Epithelial cell of prostate (primary cell): ENCODE results near the gene MBTPS1.
"Not testable (repeated sequence)": the region's sequence is repeated elsewhere in the genome, so short reads cannot be mapped to it uniquely, and the experiment has no call there.

Experiments
- DNase-seq: peaks from one replicate; pipeline ENCODE4 v3.0.0-alpha.2; 2011; ENCODE audit warnings: low read depth, low spot score
- H3K27ac ChIP-seq: fragments of 450-650 bp; 2 replicates; pipeline ENCODE4 v1.5.1; 2017; ENCODE audit warnings: mild to moderate bottlenecking

The MBTPS1 gene

DNA sequence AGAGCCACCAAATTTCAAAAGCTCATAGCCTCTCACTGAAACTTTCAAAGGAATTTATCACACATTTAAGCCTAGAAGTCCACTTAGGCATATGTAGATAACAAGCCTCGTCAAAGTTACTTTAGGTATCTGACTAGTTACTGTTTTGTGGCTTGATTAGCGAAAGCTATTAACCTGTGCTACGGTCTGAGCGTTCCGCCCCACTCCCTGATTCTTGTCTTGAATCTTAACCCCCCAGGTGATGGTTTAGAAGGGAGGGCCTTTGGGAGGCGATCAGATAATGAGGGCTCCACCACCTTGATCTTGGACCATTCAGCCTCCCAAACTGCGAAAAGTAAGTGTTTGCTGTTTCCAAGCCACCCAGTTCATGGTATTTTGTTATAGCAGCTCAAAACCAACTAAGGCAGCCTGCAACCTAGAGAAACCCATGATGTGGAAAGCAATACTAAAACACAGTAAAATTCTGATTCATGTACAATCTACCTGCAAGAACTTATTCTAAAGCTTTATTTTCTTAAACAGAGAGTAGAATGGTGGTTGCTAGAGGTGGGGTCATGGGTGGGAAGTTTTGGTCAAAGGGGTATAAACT is 21.1 kb upstream of the MBTPS1 start:
- DNase-seq, result no peak
- no peak overlapping the region for H3K27ac ChIP-seq

DNA sequence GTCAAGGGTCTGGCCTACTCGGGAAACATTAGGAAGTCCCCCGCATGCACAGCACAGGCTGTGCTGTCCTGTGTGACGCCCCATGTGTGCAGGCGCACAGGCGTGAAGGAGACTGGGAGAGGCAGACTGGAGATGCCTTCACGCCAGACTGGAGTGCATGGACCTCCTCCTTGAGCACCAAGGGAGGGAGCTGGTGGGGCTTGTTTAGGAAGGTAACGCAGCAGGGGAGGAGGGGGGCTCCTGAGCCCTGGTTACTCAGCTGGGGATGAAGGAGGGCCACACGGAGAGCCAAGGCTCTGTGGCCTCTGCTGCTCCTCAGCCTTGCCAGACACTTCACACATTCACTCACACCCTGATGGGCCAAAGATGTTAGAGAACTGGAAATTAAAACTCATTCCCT is 20.5 kb upstream of the MBTPS1 start:
- DNase-seq, result no peak
- no peak overlapping the region for H3K27ac ChIP-seq

GRCh38 chr16:84136331-84137125 is 19.8 kb upstream of the MBTPS1 start:
- no peak for DNase-seq

DNA sequence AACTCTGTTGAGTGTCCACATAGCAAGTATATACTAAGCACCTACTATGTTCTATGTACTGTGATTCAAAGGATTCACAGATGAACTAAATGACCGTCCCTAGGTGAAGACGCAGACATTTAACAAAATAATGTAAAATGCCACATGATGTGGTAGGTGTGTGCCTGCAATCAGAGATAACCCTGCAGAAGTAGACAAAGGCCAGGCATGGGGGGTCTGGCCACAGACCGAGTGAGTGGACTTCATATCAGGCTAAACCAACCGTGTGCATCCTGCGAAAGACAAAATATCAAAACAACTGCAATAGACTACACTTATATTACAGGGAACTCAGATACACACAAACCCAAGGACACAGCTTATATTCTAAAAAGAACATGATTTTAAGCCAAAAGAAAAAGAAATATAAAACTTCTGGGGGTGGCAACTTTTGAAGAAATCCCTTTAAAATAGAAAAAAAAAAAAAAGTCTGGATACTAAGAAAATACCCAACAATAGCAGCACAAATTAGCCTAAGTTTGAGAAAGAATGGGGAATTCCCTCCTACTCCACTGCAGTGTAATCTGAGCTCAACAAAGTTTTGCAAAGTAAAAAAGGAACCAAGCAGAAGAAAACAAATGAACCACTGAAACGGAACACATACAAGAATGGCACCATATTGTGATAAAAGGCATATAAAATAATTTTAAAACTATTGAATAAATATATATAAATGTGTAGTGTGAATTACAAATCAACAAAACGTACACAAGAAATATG is 16.0 kb upstream of the MBTPS1 start:
- DNase-seq, result no peak
- H3K27ac ChIP-seq, result no peak overlapping the region

More at GRCh38 chr16:84136331-84137125, 19.8 kb upstream of the MBTPS1 start:
- no peak overlapping the region for H3K27ac ChIP-seq

- no peak for DNase-seq
- H3K27ac ChIP-seq, result no peak overlapping the region
Measured at GRCh38 chr16:84131117-84131516, 14.4 kb upstream of the MBTPS1 start.

DNA sequence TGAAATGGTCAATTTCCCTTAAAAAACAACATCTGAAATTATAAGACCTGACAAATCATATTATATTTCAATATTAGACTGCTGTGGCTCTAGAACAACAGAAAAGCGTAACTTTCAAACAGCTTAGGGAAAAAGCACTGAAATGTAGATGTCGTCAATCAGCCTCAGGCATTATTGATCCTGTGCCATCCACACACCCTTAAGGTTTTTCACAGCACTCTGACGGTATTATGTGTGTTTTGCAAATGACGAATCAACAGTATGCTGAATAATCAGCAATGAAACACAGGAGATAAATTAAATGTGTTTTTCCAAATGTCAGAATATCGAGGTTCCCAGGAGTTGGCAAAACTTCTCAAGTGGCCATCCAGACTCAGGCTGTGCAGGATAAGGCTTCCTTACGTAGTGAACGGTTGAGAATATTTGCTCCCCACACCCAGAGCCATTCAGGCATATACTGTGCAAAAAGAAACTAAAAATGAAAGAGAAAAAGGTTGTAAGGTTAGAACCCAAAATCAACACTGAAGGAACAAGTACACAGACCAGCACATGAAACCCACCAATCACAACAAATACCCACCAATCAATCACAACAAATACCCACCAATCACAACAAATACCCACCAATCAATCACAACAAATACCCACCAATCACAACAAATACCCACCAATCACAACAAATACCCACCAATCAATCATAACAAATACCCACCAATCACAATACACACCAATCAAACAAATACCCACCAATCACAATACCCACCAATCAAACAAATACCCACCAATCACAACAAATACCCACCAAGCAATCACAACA is 7.7 kb upstream of the MBTPS1 start:
- no peak overlapping the region for H3K27ac ChIP-seq

GRCh38 chr16:84121007-84121406 is 4.3 kb upstream of the MBTPS1 start:
- DNase-seq, result no peak
- H3K27ac ChIP-seq, result no peak overlapping the region

More for the DNA sequence above, 7.7 kb upstream of the MBTPS1 start:
- no peak for DNase-seq

GRCh38 chr16:84120023-84120422 is 3.3 kb upstream of the MBTPS1 start:
- H3K27ac ChIP-seq, result no peak overlapping the region
- no peak for DNase-seq

- no peak overlapping the region for H3K27ac ChIP-seq
- DNase-seq, result no peak
Measured at GRCh38 chr16:84119368-84119767, 2.6 kb upstream of the MBTPS1 start.

GRCh38 chr16:84118315-84118714 is 1.6 kb upstream of the MBTPS1 start:
- not testable (repeated sequence) for H3K27ac ChIP-seq

DNA sequence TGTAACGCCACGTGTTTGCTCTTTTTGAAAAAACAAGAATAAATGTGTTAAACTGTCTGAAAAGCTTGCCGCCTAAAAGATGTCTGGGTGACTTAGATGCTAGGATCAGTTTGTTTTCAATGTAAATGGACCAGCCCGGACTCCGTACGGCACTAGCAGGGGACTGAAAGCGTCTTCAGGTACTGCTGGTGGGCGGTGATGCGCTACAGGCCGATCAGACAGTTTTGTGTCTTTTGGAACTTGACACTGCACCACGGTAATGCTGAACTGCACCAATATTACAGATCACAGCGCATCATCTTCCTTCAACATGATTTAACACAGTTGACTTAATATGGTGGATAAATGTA is 727 bp upstream of the MBTPS1 start:
- peak overlapping the region; percentile 87 for H3K27ac ChIP-seq
- no peak for DNase-seq

More at GRCh38 chr16:84118315-84118714, 1.6 kb upstream of the MBTPS1 start:
- not testable (repeated sequence) for DNase-seq

DNA sequence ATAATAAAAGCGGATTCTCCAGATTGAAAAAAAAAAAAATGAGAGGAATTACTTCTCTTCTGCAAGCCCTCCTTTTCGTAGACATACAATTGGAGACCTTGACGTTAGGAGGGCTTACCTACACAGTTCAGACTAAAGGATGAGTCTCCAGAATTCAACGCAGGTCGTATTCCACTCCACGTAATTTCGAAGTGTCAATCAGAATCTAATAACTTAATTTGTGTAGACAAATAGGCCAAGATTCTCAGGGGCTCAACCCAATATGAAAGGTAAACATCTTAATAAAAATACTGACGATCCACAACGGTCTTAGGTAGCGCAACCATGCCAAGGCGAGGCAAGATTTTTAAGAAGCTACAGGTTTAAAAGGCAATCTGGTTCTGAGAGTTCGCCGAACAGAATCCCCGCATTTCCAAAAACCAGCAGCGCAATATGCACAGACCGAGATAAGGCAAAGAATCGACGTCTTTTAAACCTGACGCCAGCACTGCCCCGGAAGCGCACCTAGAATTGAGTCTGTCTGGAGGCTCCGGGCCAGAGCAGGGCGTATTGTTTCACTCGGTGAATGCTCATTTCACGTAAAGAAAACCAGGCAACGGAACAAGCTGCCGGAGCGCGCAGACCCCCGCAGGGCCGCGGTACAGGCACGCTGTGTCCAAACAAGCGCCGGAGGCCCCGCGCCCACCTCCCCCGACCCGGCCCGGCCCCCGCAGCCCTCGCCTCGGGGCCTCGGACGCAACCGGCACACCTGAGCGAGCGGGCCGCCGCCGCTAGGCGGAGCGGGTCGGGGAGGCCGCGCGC is 623 bp downstream of the MBTPS1 start:
- no peak for DNase-seq
- peak overlapping the region; percentile 87 for H3K27ac ChIP-seq

- H3K27ac ChIP-seq, DNase-seq: not testable (repeated sequence)
Measured at GRCh38 chr16:84111949-84112348, 4.8 kb downstream of the MBTPS1 start.

GRCh38 chr16:84111525-84111924 is 5.2 kb downstream of the MBTPS1 start:
- DNase-seq, result no peak
- H3K27ac ChIP-seq, result no peak overlapping the region

- H3K27ac ChIP-seq, result no peak overlapping the region
- DNase-seq, result no peak
Measured at GRCh38 chr16:84110527-84110926, 6.2 kb downstream of the MBTPS1 start.

DNA sequence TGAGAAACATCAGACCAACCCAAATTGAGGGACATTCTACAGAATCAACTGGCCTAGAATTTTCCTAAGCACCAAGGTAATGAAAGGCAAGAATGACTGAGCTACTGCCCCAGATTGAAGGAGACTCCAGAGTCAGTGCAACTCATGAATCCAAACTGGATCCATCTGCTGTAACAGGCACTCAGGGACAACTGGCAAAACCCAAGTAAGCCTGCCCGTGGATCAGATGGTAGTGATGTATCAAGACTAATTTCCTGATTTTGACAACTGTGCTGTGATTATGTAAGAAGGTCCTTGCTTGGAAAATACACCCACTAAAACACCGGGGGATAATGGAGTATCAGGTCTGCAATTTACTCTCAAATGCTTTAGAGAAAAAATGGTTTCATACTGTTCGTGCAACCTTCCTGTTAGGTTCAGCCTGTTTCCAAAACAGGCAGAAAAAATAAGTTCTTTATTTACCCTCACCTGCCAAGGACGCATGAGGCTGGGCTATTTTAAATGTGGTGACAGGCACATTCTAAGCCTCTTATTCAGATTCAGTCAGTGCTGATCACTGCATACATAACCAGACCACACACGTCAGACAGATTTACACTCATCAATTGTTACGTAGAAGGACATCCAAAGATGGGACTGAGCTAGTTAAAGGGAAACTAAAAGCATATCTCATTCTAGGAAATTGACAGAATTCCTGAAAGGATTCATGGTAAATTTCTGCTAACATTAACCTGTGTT is 7.0 kb downstream of the MBTPS1 start:
- DNase-seq, result peak; percentile 24
- no peak overlapping the region for H3K27ac ChIP-seq

GRCh38 chr16:84107921-84108320 is 8.8 kb downstream of the MBTPS1 start:
- no peak overlapping the region for H3K27ac ChIP-seq
- no peak for DNase-seq

- DNase-seq, result no peak
- H3K27ac ChIP-seq, result no peak overlapping the region
Measured at GRCh38 chr16:84105948-84106740, 10.6 kb downstream of the MBTPS1 start.
